Fibroblast of pulmonary artery (primary cell): Measurements from ENCODE around the gene CENPQ.

ENCODE experiments used
- DNase-seq: peaks from one replicate; pipeline ENCODE4 v3.0.0-alpha.2; 2010; ENCODE audit warnings: low read depth
- H3K4me3 ChIP-seq: replicated peaks from 2 replicates; pipeline ENCODE4 v1.5.1; 2011; ENCODE audit warnings: low read depth, mild to moderate bottlenecking, control low read depth, low read length, moderate library complexity
- TF ChIP-seq, protein P1 (sequence below): IDR thresholded peaks from 2 replicates; pipeline ENCODE4 v1.5.1; 2011; ENCODE audit warnings: mild to moderate bottlenecking, control low read depth, low read length, inconsistent platforms; ENCODE audit errors: missing control alignments

CENPQ gene, protein sequence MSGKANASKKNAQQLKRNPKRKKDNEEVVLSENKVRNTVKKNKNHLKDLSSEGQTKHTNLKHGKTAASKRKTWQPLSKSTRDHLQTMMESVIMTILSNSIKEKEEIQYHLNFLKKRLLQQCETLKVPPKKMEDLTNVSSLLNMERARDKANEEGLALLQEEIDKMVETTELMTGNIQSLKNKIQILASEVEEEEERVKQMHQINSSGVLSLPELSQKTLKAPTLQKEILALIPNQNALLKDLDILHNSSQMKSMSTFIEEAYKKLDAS

DNA sequence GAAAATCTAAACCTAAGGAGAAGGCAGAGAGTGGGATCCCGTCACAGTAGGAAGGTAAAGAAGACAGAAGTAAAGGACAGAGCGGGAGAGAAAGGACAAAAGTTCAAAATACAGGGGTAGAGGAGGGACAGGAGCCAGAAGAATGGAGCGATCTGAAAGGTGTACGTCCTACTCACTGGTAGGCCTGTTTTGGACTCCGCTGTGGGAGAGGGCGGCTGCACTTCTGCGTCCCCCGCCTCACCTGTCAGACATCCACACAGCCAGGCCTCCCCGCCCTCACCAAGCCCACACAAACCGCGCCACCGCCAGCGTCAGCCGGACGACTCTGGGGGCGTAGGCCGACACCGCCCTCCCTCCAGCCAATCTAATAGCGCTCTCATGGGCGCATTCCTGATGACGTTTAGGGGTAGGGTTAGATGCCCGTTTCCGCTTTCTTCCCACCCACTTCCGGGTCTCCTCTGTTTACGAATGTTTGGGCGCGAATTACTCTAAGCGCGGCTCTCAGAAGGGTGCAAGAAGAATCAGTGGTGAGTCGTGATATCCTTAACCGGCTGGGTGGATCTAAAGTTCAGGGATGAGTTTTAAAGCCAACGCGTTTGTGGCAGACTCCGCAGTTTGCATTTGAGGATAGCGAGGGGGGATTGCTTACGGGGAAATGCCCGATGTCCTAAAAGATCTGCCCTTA is at the start of gene CENPQ, which contains the start of gene MMUT:
CENPQ (plus strand) TSS at position 444 of the 685 bp plus-strand sequence. CDS start 6,807 bp downstream, outside the sequence.
MMUT (minus strand) TSS at position 327 of the 685 bp plus-strand sequence. CDS start 3,787 bp downstream, outside the sequence.
- H3K4me3 ChIP-seq = peak within 1 kb of the TSS; percentile 97
- TF ChIP-seq, protein P1, sequence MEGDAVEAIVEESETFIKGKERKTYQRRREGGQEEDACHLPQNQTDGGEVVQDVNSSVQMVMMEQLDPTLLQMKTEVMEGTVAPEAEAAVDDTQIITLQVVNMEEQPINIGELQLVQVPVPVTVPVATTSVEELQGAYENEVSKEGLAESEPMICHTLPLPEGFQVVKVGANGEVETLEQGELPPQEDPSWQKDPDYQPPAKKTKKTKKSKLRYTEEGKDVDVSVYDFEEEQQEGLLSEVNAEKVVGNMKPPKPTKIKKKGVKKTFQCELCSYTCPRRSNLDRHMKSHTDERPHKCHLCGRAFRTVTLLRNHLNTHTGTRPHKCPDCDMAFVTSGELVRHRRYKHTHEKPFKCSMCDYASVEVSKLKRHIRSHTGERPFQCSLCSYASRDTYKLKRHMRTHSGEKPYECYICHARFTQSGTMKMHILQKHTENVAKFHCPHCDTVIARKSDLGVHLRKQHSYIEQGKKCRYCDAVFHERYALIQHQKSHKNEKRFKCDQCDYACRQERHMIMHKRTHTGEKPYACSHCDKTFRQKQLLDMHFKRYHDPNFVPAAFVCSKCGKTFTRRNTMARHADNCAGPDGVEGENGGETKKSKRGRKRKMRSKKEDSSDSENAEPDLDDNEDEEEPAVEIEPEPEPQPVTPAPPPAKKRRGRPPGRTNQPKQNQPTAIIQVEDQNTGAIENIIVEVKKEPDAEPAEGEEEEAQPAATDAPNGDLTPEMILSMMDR = no peak
- DNase-seq = peak; percentile 95

DNA sequence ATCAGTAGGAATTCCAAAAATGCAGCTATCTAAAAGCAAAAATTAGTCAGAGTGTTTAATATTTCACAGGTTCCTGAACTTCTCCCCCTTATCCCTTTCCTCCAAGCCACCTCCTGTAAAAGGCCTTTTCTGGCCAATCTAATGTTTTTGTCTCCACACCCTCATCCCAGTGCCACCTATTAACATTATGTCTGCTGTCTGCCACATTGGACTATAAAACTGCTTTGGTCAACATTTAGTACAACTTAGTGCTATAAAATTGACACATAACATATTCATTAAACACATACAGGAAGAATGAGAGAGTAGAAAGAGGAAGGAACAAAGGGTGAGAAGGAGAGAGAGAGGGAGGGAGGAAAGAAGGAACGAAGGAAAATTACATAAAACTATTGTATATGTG is 47.8 kb upstream of the CENPQ start:
- no peak for DNase-seq
- TF ChIP-seq, protein P1 = no peak
- H3K4me3 ChIP-seq = no peak overlapping the region

DNA sequence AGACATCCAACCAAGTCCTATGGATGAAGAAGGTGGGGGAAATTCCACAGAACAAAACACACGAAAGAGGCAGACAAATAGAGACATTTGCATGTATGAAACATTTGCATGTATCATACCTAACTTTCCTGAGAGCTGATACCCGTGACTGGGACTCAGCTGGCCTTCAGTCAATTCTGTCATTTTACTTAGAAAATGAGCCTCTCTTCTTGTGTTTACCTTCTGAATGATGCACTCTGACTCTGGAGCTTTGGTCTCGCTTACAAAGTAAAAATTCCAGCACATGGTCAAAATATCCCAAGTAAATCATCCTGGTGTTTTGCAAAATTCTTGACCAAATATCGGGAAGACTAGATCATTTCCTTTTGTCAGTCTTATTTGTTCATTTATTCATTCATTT is 47.0 kb upstream of the CENPQ start:
- TF ChIP-seq, protein P1 = no peak
- no peak overlapping the region for H3K4me3 ChIP-seq
- DNase-seq = no peak

DNA sequence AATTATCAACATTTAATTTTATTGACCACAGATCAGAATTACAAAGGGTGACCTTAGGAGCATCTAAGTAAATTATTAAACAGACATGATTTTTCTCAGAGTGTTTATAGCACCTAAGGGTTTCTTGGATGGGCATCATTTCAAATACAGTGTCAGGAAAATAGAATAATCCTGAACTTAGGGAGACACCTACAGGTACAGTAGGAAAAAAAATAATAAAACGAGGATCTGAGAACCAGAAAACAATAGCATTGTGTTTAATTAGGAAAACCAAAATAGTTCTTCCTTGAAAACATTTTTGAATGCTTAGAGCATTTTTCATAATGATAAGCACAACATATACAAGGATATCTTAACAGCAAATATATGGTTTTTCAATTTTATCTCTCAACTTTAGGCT is 39.4 kb upstream of the CENPQ start:
- no peak overlapping the region for H3K4me3 ChIP-seq
- TF ChIP-seq, protein P1 = peak; percentile 25
- DNase-seq = peak; percentile 50

DNA sequence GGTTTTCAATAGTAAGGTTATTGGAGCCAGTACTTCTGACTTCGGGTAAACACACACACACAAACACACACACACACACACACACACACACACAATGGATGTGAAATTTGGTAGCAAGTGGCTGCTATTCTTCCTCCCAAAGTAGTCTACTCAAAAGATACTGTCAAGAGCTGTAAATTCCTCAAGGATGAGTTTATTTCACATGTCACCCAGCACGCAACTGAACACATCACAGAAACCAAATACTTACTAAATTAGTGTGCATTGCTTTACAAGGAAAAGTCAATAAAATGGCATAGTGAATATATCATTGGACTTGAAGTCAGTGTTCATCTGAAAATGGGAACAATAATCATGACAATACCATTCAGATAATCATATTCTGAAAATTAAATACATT is 33.0 kb upstream of the CENPQ start:
- no peak overlapping the region for H3K4me3 ChIP-seq
- TF ChIP-seq, protein P1 = no peak
- no peak for DNase-seq

DNA sequence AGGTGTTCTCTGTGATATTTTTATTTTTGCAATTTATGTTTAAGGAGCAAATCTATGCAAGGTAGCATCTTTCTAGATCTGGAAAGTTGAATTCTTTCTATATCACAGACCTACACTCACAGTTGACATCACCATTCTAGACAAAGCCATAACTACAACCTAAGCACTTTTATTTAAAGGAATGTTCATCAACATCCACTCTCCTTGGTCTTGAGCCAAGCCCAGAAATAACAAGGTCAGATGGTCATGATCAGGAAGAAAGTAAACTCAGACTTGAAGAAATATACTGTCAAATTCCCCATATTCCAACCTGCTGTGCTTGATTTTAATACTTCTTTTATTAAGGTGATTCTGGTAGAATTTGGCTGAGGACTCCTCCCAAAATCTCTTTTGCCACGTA is 32.3 kb upstream of the CENPQ start:
- TF ChIP-seq, protein P1 = no peak
- H3K4me3 ChIP-seq = no peak overlapping the region
- no peak for DNase-seq

DNA sequence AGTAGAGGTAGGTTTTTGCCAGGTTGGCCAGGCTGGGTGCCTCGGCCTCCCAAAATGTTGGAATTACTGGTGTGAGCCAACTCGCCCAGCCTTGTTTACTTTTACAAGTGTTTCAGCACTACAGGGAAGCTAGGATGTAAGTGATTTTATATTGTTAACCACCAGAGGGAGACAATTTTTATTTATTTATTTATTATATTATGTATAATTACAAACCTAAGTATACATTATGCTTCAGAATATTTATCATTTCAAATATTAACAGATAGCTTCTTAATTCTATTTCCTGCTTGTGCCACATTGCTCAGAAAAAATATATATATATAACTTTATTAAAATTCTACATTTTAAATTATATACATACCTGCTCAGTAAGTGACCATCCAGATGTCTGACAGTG is 9.9 kb upstream of the CENPQ start:
- peak; percentile 25 for DNase-seq
- no peak overlapping the region for H3K4me3 ChIP-seq
- TF ChIP-seq, protein P1 = peak; percentile 35
